ENCODE results near the gene RAD50. TPM values are rescaled to one million over a fixed set of nuclear protein-coding genes. Genes with fewer than 3 reads are reported as not detected.

RAD50 gene
- total RNA-seq, 1 donor from 2014 or later = 48.2 TPM

DNA sequence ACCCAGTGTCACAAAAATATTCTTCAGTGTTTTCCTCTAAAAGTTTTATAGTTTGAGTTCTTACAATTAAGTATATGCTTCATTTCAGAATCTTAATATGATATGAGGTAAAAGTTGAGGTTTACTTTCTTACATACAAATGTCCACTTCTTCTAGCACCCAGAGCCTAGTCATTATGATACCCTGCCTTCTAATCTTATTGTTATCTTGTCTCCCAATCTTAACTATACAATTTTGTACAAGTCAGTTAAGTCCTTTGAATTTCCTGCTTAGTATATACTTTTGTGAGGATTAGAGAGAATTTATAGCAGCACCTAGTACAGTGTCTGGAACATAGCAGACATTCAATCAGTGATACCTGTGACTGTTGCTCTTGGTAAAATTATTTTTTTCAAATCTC is 29.3 kb downstream of the RAD50 start:
- Mint-ChIP-seq H3K4me3 (no peak overlapping the region), H3K4me1 (no peaks in the 10 kb centered on the region), H3K9me3 (no peaks in the 10 kb centered on the region), H3K27me3 (ENCODE audit: insufficient read depth, low read depth) (no peaks in the 10 kb centered on the region), H3K36me3 (no peaks in the 10 kb centered on the region), H3K27ac (no peak overlapping the region)
- Histone ChIP-seq H3K4me1 (no peaks in the 10 kb centered on the region), H2AFZ (replicated peaks) (no peak overlapping the region), H3K9me3 (ENCODE audit: low read depth) (no peaks in the 10 kb centered on the region), H3F3A (ENCODE audit: low read depth) (no peaks in the 10 kb centered on the region), H3K27me3 (no peaks in the 10 kb centered on the region), H3K4me2 (no peak overlapping the region), H3K36me3 (peaks cover 4% of the 10 kb centered on the region), H3K27ac (no peak overlapping the region), H3K79me2 (ENCODE audit: low read depth) (no peaks in the 10 kb centered on the region), H4K20me1 (ENCODE audit: low read depth) (no peaks in the 10 kb centered on the region), H3K4me3 (no peak overlapping the region), H3K9ac (no peak overlapping the region)
- no peak for DNase-seq (ENCODE audit: low spot score)
- no peak for TF ChIP-seq EZH2 (IDR thresholded peaks at IDR 0.05)
- no peak for TF ChIP-seq EZH2phosphoT487 (IDR thresholded peaks at IDR 0.05)
- TF ChIP-seq, protein P1, sequence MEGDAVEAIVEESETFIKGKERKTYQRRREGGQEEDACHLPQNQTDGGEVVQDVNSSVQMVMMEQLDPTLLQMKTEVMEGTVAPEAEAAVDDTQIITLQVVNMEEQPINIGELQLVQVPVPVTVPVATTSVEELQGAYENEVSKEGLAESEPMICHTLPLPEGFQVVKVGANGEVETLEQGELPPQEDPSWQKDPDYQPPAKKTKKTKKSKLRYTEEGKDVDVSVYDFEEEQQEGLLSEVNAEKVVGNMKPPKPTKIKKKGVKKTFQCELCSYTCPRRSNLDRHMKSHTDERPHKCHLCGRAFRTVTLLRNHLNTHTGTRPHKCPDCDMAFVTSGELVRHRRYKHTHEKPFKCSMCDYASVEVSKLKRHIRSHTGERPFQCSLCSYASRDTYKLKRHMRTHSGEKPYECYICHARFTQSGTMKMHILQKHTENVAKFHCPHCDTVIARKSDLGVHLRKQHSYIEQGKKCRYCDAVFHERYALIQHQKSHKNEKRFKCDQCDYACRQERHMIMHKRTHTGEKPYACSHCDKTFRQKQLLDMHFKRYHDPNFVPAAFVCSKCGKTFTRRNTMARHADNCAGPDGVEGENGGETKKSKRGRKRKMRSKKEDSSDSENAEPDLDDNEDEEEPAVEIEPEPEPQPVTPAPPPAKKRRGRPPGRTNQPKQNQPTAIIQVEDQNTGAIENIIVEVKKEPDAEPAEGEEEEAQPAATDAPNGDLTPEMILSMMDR (IDR thresholded peaks at IDR 0.05) = no peak

DNA sequence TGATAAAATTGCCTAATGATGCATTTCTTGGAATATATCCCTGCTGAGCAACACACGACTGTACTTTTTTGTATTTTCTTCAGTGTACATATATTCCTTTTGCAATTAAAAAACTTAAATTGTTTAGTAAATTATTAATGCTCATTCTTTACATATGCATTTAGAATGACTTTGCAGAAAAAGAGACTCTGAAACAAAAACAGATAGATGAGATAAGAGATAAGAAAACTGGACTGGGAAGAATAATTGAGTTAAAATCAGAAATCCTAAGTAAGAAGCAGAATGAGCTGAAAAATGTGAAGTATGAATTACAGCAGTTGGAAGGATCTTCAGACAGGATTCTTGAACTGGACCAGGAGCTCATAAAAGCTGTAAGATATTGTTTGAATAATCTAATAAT is 32.7 kb downstream of the RAD50 start:
- TF ChIP-seq EZH2phosphoT487 (IDR thresholded peaks at IDR 0.05) = no peak
- TF ChIP-seq, protein P1 (IDR thresholded peaks at IDR 0.05) = no peak
- no peak for TF ChIP-seq EZH2 (IDR thresholded peaks at IDR 0.05)
- Histone ChIP-seq H2AFZ (replicated peaks) (no peak overlapping the region), H3K4me1 (no peaks in the 10 kb centered on the region), H3K79me2 (ENCODE audit: low read depth) (no peaks in the 10 kb centered on the region), H3K9ac (no peak overlapping the region), H3K36me3 (peaks cover 7% of the 10 kb centered on the region), H3K4me3 (no peak overlapping the region), H4K20me1 (ENCODE audit: low read depth) (no peaks in the 10 kb centered on the region), H3K9me3 (ENCODE audit: low read depth) (no peaks in the 10 kb centered on the region), H3K27ac (no peak overlapping the region), H3K4me2 (no peak overlapping the region), H3F3A (ENCODE audit: low read depth) (no peaks in the 10 kb centered on the region), H3K27me3 (no peaks in the 10 kb centered on the region)
- H3K4me3 Mint-ChIP-seq = no peak overlapping the region
- no peaks in the 10 kb centered on the region for H3K27me3 Mint-ChIP-seq (ENCODE audit: insufficient read depth, low read depth)
- H3K9me3 Mint-ChIP-seq = no peaks in the 10 kb centered on the region
- DNase-seq (ENCODE audit: low spot score) = no peak
- H3K36me3 Mint-ChIP-seq = no peaks in the 10 kb centered on the region
- no peak overlapping the region for H3K27ac Mint-ChIP-seq
- no peaks in the 10 kb centered on the region for H3K4me1 Mint-ChIP-seq

DNA sequence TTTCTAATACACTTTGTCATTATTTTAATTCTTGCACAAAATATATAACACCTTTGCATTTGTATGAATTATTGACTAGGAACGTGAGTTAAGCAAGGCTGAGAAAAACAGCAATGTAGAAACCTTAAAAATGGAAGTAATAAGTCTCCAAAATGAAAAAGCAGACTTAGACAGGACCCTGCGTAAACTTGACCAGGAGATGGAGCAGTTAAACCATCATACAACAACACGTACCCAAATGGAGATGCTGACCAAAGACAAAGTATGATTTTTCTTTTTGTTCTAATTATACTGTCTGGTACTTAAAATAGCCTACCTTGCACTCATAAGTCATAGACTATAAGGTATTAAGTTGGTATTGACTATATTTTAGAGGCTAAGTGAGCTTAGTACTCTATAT is 34.4 kb downstream of the RAD50 start:
- Histone ChIP-seq H3K36me3 (peaks cover 7% of the 10 kb centered on the region), H3K4me3 (no peak overlapping the region), H3K4me1 (no peaks in the 10 kb centered on the region), H3K27me3 (no peaks in the 10 kb centered on the region), H3F3A (ENCODE audit: low read depth) (no peaks in the 10 kb centered on the region), H3K27ac (no peak overlapping the region), H3K4me2 (no peak overlapping the region), H3K9ac (no peak overlapping the region), H4K20me1 (ENCODE audit: low read depth) (no peaks in the 10 kb centered on the region), H3K79me2 (ENCODE audit: low read depth) (no peaks in the 10 kb centered on the region), H2AFZ (replicated peaks) (no peak overlapping the region), H3K9me3 (ENCODE audit: low read depth) (no peaks in the 10 kb centered on the region)
- no peaks in the 10 kb centered on the region for H3K27me3 Mint-ChIP-seq (ENCODE audit: insufficient read depth, low read depth)
- H3K36me3 Mint-ChIP-seq = no peaks in the 10 kb centered on the region
- no peak overlapping the region for H3K4me3 Mint-ChIP-seq
- H3K4me1 Mint-ChIP-seq = no peaks in the 10 kb centered on the region
- TF ChIP-seq EZH2phosphoT487 (IDR thresholded peaks at IDR 0.05) (no peak), EZH2 (IDR thresholded peaks at IDR 0.05) (no peak)
- TF ChIP-seq, protein P1 (IDR thresholded peaks at IDR 0.05) = no peak
- no peaks in the 10 kb centered on the region for H3K9me3 Mint-ChIP-seq
- no peak for DNase-seq (ENCODE audit: low spot score)
- no peak overlapping the region for H3K27ac Mint-ChIP-seq
